SJCRH30 (cell line): ENCODE measurements around the gene SUSD4. TPM values are rescaled to one million over a fixed set of nuclear protein-coding genes. Genes with fewer than 3 reads are reported as not detected.

ENCODE experiments used
- DNase-seq, 2 experiments: peaks; one replicate each; pipeline ENCODE4 v3.0.0-alpha.2; 2015 to 2020
- H3K27ac ChIP-seq: fragments of 250-450 bp; sonication (Bioruptor Pico); 2 replicates; pipeline ENCODE4 v1.5.1; 2020; ENCODE audit warnings: mild to moderate bottlenecking, moderate library complexity
- H3K27me3 ChIP-seq: fragments of 250-450 bp; sonication (Bioruptor Pico); 2 replicates; pipeline ENCODE4 v1.5.1; 2020; ENCODE audit warnings: mild to moderate bottlenecking, moderate library complexity
- H3K36me3 ChIP-seq: fragments of 250-450 bp; sonication (Bioruptor Pico); 2 replicates; pipeline ENCODE4 v1.5.1; 2020; ENCODE audit warnings: mild to moderate bottlenecking, moderate library complexity
- H3K4me1 ChIP-seq: fragments of 250-450 bp; sonication (Bioruptor Pico); 2 replicates; pipeline ENCODE4 v1.5.1; 2020; ENCODE audit warnings: mild to moderate bottlenecking, moderate library complexity
- H3K4me3 ChIP-seq: fragments of 250-450 bp; sonication (Bioruptor Pico); 2 replicates; pipeline ENCODE4 v1.5.1; 2020; ENCODE audit warnings: mild to moderate bottlenecking, moderate library complexity
- H3K9me3 ChIP-seq: fragments of 250-450 bp; sonication (Bioruptor Pico); replicated peaks from 2 replicates; pipeline ENCODE4 v1.5.1; 2020; ENCODE audit warnings: mild to moderate bottlenecking, moderate library complexity
- total RNA-seq: library from RNA; depleted of rRNA; stranded (reverse); fragments of >200 nt; shearing (Covaris generic); gene quantifications from 2 replicates; pipeline ENCODE4 v1.2.3, GENCODE V29; 2014

The SUSD4 gene
- total RNA-seq, 1 experiment from 2014 or later: 5.2 TPM

GRCh38 chr1:223234170-223234514 is 129.8 kb downstream of the SUSD4 start:
- DNase-seq: no peak
- Histone ChIP-seq H3K36me3 (no peaks in the 10 kb centered on the region), H3K27me3 (no peaks in the 10 kb centered on the region), H3K4me3 (no peak overlapping the region), H3K27ac (no peak overlapping the region), H3K9me3 (no peaks in the 10 kb centered on the region), H3K4me1 (peaks cover 4% of the 10 kb centered on the region)

DNA sequence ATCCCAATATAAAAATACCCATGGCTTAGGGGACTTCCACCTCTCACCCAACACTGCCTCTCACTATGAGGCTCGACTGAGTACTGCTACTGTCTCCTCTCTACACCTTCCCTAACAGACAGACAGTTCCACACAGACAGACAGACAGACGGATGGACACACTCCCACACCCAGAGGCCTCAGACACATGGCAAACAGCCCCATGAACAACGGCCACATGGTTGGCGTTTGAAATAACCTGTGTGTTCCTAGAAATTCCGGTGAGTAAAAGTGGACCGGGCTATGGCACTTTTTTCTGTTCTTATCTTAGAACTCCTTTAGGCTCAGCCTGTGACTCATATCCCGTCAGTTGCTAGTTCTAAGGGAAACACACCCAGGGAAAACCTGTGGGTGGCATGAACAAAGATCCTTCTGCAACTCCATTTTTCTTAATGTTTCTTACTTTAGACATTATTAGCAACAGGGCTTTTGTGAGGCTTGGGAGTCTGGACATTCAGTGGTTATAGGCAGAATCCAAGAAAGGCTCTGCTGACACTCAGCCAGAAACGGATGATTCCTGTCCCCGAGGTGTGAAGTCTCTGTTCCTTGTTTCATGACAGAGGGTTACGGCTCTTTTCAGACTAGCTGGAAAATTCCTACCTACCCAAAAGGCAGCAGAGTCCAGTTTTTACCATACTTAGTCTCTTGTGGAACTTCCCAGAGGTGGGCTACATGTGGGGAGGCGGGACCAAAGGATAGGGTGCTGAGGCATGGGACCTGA is 130.4 kb downstream of the SUSD4 start:
- Histone ChIP-seq H3K36me3 (no peaks in the 10 kb centered on the region), H3K9me3 (no peaks in the 10 kb centered on the region), H3K27ac (no peak overlapping the region), H3K27me3 (no peaks in the 10 kb centered on the region), H3K4me1 (peaks cover 4% of the 10 kb centered on the region), H3K4me3 (no peak overlapping the region)
- no peak for DNase-seq

DNA sequence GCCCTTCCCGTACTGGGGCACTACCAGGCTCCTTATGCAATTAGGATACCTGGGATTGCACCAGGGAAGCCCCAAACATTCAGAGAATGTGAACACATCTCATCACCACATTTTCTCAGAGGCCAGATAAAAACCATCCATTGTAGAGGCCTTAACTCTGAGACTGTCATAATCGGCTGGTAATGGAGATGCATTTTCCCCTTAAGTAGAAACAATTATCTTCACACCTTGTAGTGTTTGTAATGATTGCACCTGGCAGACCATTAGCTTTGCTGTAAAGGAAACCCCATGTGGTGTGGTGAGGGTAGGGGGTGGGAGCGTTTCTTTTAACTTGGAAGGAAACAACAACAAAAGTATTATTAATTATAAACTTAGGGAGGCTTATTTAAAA is 131.0 kb downstream of the SUSD4 start:
- Histone ChIP-seq H3K9me3 (no peaks in the 10 kb centered on the region), H3K36me3 (no peaks in the 10 kb centered on the region), H3K27me3 (no peaks in the 10 kb centered on the region), H3K4me3 (no peak overlapping the region), H3K4me1 (peaks cover 4% of the 10 kb centered on the region), H3K27ac (no peak overlapping the region)
- DNase-seq: no peak

GRCh38 chr1:223231581-223231980 is 132.4 kb downstream of the SUSD4 start:
- H3K36me3 ChIP-seq: no peaks in the 10 kb centered on the region
- no peaks in the 10 kb centered on the region for H3K9me3 ChIP-seq
- peaks cover 4% of the 10 kb centered on the region for H3K4me1 ChIP-seq
- H3K27ac ChIP-seq: no peak overlapping the region
- H3K4me3 ChIP-seq: no peak overlapping the region
- DNase-seq: no peak
- H3K27me3 ChIP-seq: no peaks in the 10 kb centered on the region

DNA sequence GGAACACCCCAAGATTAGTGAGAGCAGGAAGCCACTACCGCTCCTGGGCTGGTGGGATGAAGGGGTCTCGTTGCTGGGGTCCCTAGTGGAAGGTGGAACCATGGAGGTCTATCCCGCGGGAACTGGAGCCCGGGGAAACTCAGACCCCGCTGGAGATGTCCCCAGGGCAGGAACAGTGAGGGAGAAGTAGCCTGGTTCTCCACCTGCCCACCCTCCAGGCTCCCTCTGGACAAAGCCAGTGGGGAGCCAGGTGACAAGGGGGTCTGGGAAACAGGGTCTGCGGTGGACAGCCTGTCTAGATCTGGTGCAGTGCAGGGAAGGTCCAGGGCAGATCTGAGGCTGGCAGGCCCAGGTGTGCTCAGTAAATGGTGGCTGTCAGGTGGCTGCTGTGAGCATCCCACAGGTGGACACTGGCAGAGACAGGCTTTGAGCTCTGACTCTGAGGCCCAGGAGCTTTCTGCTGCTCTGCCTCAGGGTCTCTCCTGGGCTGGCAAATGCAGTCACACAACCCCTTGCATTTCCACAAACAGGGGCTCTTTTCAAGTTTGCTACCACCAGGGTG is 132.9 kb downstream of the SUSD4 start:
- no peak overlapping the region for H3K27ac ChIP-seq
- DNase-seq: no peak
- no peaks in the 10 kb centered on the region for H3K36me3 ChIP-seq
- H3K4me3 ChIP-seq: no peak overlapping the region
- H3K27me3 ChIP-seq: no peaks in the 10 kb centered on the region
- H3K9me3 ChIP-seq: no peaks in the 10 kb centered on the region
- peaks cover 4% of the 10 kb centered on the region for H3K4me1 ChIP-seq

DNA sequence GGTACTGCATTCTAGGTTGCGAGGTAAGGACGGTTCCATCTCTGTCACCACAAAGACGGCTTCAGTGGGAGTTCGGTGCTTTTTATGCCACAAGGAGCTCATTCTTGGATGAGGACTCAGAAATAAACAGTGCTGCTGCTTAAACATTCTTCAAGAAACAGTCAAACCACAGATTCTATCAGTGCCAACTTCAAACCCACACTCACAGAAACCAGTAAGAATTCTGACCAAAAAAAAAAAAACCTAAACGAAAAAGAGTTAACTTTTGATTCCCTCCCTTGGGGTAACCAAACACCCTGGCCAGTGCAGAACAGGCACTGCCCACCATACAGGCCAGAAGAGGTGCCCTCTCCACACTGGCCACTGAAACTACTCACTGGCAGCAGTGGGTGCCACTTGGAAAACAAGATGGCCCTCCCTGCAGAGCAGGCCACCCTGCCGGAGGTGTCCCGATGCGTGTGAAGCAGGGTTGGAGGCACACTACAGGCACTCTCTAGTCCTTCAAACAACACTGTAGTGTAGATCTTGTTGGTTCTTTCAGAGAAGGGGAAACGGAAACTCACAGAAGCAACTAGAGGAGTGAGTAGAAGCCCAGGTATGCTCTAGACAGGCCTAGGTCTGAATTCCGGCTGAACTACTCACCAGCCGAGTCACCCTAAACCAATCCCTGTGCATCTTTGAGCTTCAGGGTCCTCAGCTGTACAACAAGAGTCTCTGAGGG is 133.7 kb downstream of the SUSD4 start:
- Histone ChIP-seq H3K9me3 (no peaks in the 10 kb centered on the region), H3K36me3 (no peaks in the 10 kb centered on the region), H3K4me3 (no peak overlapping the region), H3K4me1 (peaks cover 4% of the 10 kb centered on the region), H3K27me3 (no peaks in the 10 kb centered on the region), H3K27ac (no peak overlapping the region)
- no peak for DNase-seq

GRCh38 chr1:223229756-223230155 is 134.2 kb downstream of the SUSD4 start:
- no peak for DNase-seq
- no peak overlapping the region for H3K27ac ChIP-seq
- no peaks in the 10 kb centered on the region for H3K27me3 ChIP-seq
- H3K36me3 ChIP-seq: no peaks in the 10 kb centered on the region
- no peak overlapping the region for H3K4me3 ChIP-seq
- peaks cover 4% of the 10 kb centered on the region for H3K4me1 ChIP-seq
- no peaks in the 10 kb centered on the region for H3K9me3 ChIP-seq

DNA sequence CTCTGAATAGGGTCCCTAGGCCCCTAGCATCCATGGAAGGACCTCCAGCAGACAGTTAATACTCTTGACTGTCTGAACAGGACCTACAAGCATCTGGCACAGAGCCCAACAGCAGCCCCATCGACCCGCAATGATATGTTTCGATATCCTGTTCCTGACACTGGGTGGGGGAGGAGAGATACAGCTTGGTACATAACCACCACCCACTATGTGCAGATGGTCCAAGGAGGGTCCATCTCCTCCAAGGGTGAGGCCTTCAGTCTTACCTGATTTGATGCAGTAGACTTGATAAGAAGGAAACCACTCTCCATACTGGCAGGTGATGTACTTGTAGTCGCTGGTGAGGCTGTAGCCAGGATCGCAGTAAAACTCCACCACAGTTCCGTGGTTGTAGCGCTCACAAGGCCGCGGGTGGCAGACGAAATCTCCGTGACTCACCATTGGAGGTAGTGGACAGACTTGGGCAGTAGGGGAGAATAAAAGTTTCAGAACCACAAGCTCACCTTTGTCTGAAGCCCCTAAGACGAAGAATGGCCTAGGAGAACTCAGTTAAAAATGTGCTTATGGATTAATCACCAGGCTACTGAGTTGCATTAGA is 134.9 kb downstream of the SUSD4 start:
- Histone ChIP-seq H3K27me3 (no peaks in the 10 kb centered on the region), H3K4me3 (no peak overlapping the region), H3K36me3 (no peaks in the 10 kb centered on the region), H3K27ac (no peak overlapping the region), H3K9me3 (no peaks in the 10 kb centered on the region), H3K4me1 (peaks cover 4% of the 10 kb centered on the region)
- DNase-seq: no peak

GRCh38 chr1:223228201-223228600 is 135.8 kb downstream of the SUSD4 start:
- DNase-seq: no peak
- H3K4me3 ChIP-seq: no peak overlapping the region
- no peaks in the 10 kb centered on the region for H3K4me1 ChIP-seq
- no peaks in the 10 kb centered on the region for H3K27me3 ChIP-seq
- no peak overlapping the region for H3K27ac ChIP-seq
- no peaks in the 10 kb centered on the region for H3K9me3 ChIP-seq
- no peaks in the 10 kb centered on the region for H3K36me3 ChIP-seq

- no peaks in the 10 kb centered on the region for H3K36me3 ChIP-seq
- no peak for DNase-seq
- H3K4me1 ChIP-seq: no peaks in the 10 kb centered on the region
- H3K27me3 ChIP-seq: no peaks in the 10 kb centered on the region
- H3K27ac ChIP-seq: no peak overlapping the region
- no peak overlapping the region for H3K4me3 ChIP-seq
- no peaks in the 10 kb centered on the region for H3K9me3 ChIP-seq
Observed at GRCh38 chr1:223227486-223228196, 136.3 kb downstream of the SUSD4 start.

DNA sequence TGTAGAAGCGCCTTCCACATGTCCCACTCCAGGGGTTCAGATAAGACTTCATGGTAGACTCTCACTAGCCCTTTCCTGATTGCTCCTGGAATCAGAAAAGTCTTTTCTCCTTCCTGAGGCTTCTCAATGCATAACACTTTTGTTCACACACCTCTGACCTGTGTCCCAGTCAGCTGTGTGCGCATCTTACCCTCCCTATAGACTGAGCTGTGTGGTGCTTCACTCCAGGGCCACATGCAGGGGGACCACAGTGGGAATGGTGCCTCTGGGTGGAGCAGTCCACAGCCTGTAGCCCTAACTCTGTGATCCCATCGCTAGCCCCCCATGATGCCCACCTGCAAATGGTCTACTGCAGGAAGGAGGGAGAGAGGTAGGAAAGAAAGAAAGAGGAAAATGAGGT is 136.9 kb downstream of the SUSD4 start:
- Histone ChIP-seq H3K27ac (no peak overlapping the region), H3K4me3 (no peak overlapping the region), H3K27me3 (no peaks in the 10 kb centered on the region), H3K36me3 (no peaks in the 10 kb centered on the region), H3K4me1 (no peaks in the 10 kb centered on the region), H3K9me3 (no peaks in the 10 kb centered on the region)
- no peak for DNase-seq

GRCh38 chr1:223226271-223226670 is 137.7 kb downstream of the SUSD4 start:
- Histone ChIP-seq H3K9me3 (no peaks in the 10 kb centered on the region), H3K4me1 (no peaks in the 10 kb centered on the region), H3K4me3 (no peak overlapping the region), H3K36me3 (no peaks in the 10 kb centered on the region), H3K27ac (no peak overlapping the region), H3K27me3 (no peaks in the 10 kb centered on the region)
- no peak for DNase-seq

- Histone ChIP-seq H3K27ac (no peak overlapping the region), H3K36me3 (no peaks in the 10 kb centered on the region), H3K27me3 (no peaks in the 10 kb centered on the region), H3K9me3 (no peaks in the 10 kb centered on the region), H3K4me1 (no peaks in the 10 kb centered on the region), H3K4me3 (no peak overlapping the region)
- DNase-seq: no peak
Observed at GRCh38 chr1:223225481-223225880, 138.5 kb downstream of the SUSD4 start.

DNA sequence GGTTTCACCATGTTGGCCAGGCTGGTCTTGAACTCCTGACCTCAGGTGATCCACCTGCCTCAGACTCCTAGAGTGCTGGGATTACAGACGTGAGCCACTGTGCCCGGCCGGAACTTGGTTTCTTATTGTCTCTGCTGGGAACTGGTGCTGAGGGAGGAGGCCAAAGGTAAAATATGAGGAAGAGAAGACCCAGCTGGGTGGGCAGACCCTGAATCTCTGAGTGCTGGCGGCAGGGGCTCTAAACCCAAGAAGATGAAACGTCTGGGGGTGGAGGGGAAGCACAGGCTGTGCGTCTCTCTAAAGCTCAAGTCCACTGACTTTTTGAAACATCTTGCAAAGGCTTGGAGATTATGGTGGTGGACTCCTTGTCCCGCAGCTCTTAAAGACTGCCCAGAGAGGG is 138.9 kb downstream of the SUSD4 start:
- H3K27me3 ChIP-seq: no peaks in the 10 kb centered on the region
- no peak overlapping the region for H3K27ac ChIP-seq
- no peaks in the 10 kb centered on the region for H3K9me3 ChIP-seq
- H3K36me3 ChIP-seq: no peaks in the 10 kb centered on the region
- no peak for DNase-seq
- H3K4me1 ChIP-seq: no peaks in the 10 kb centered on the region
- H3K4me3 ChIP-seq: no peak overlapping the region

DNA sequence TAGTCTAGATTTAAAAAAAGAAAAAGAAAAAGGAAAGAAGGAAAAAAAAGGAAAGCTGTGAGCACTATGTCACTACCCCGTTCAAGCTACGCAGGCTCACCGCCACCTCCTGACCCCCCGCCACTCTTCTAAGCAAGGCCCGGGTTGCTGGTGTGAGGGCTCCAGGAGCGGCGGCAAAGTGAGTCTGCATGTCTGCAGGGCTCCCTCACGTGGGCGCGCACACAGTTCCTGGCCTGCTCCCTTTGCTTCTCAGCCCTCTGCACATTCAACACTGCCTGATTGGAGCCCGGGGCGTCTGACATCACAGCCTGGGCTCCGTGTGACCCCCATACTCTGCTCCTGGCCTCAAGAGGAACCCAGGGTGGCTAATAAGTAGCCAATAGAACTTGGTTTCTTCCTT is 139.5 kb downstream of the SUSD4 start:
- H3K4me3 ChIP-seq: no peak overlapping the region
- H3K27me3 ChIP-seq: no peaks in the 10 kb centered on the region
- H3K9me3 ChIP-seq: no peaks in the 10 kb centered on the region
- no peaks in the 10 kb centered on the region for H3K36me3 ChIP-seq
- no peak for DNase-seq
- H3K4me1 ChIP-seq: no peaks in the 10 kb centered on the region
- H3K27ac ChIP-seq: no peak overlapping the region
